Measurements from ENCODE around the gene CCDC167.

- TF ChIP-seq GATA3 (IDR thresholded peaks at IDR 0.05; ENCODE audit: low read depth, low read length): no peak
- TF ChIP-seq GATA2 (IDR thresholded peaks at IDR 0.05; ENCODE audit: low read depth, low read length): no peak
Observed at GRCh38 chr6:37499433-37500293, at the start of gene CCDC167.
